Neural cell (in vitro differentiated cells): ENCODE measurements around the gene SP110. TPM values are rescaled to one million over a fixed set of nuclear protein-coding genes. Genes with fewer than 3 reads are reported as not detected.
"Not testable (repeated sequence)": the region's sequence is repeated elsewhere in the genome, so short reads cannot be mapped to it uniquely, and the experiment has no call there.

Source experiments
- H2AFZ ChIP-seq: fragments of 200-600, 300-800 bp; sonication (generic), shearing (Covaris generic); 2 replicates; pipeline ENCODE4 v1.6.0; 2014; ENCODE audit warnings: low read depth, mild to moderate bottlenecking, antibody characterized with exemption, low read length, moderate library complexity
- H3F3A ChIP-seq: fragments of 200-600 bp; shearing (Covaris generic); 2 replicates; pipeline ENCODE4 v1.6.1; 2016; ENCODE audit warnings: mild to moderate bottlenecking, moderate library complexity, mixed read lengths, antibody characterized with exemption, low read length; ENCODE audit not compliant: insufficient read depth, poor library complexity, severe bottlenecking
- H3K27ac ChIP-seq: fragments of 200-600, 300-800 bp; sonication (generic), shearing (Covaris generic); 2 replicates; pipeline ENCODE4 v1.5.1; 2014; ENCODE audit warnings: mild to moderate bottlenecking, low read length, moderate library complexity
- H3K27me3 ChIP-seq: fragments of 300-800, 200-600 bp; sonication (generic), shearing (Covaris generic); 2 replicates; pipeline ENCODE4 v1.6.0; 2014; ENCODE audit warnings: mild to moderate bottlenecking, low read depth, low read length, moderate library complexity; ENCODE audit not compliant: insufficient read depth
- H3K36me3 ChIP-seq: fragments of 300-800, 200-600 bp; sonication (generic), shearing (Covaris generic); 2 replicates; pipeline ENCODE4 v1.5.1; 2014; ENCODE audit warnings: mild to moderate bottlenecking, antibody characterized with exemption, low read length, moderate library complexity; ENCODE audit not compliant: insufficient read depth
- H3K4me2 ChIP-seq: fragments of 300-800, 200-600 bp; sonication (generic), shearing (Covaris generic); 2 replicates; pipeline ENCODE4 v1.6.0; 2014; ENCODE audit warnings: mild to moderate bottlenecking, low read length
- H3K4me3 ChIP-seq: fragments of 300-800, 200-600 bp; sonication (generic), shearing (Covaris generic); 2 replicates; pipeline ENCODE4 v1.5.1; 2014; ENCODE audit warnings: mild to moderate bottlenecking, low read length, moderate library complexity
- H3K79me2 ChIP-seq: fragments of 200-600 bp; shearing (Covaris generic); replicated peaks from 2 replicates; pipeline ENCODE4 v1.6.0; 2014; ENCODE audit warnings: mild to moderate bottlenecking, low read length, moderate library complexity; ENCODE audit not compliant: insufficient read depth
- H3K9ac ChIP-seq: fragments of 300-800, 200-600 bp; sonication (generic), shearing (Covaris generic); 2 replicates; pipeline ENCODE4 v1.6.1; 2016; ENCODE audit warnings: mild to moderate bottlenecking, low read length, mixed read lengths
- H3K9me2 ChIP-seq: fragments of 200-600 bp; shearing (Covaris generic); 2 replicates; pipeline ENCODE4 v1.6.1; 2016; ENCODE audit warnings: mild to moderate bottlenecking, low read length, mixed read lengths; ENCODE audit not compliant: insufficient read depth
- H3K9me3 ChIP-seq: fragments of 200-600, 300-800 bp; sonication (generic), shearing (Covaris generic); 2 replicates; pipeline ENCODE4 v1.6.1; 2016; ENCODE audit warnings: mild to moderate bottlenecking, mixed run types, low read length, moderate library complexity, mixed read lengths
- H4K20me1 ChIP-seq: fragments of 200-600 bp; shearing (Covaris generic); 2 replicates; pipeline ENCODE4 v1.6.1; 2016; ENCODE audit warnings: mild to moderate bottlenecking, mixed run types; ENCODE audit not compliant: insufficient read depth
- CTCF ChIP-seq: fragments of 450-650 bp; IDR thresholded peaks from 2 replicates; pipeline ENCODE4 v1.5.1; 2014; ENCODE audit warnings: antibody characterized with exemption, mild to moderate bottlenecking, moderate library complexity; ENCODE audit not compliant: poor library complexity, severe bottlenecking
- EP300 ChIP-seq: fragments of 450-650 bp; conservative IDR thresholded peaks from 2 replicates; pipeline ENCODE4 v1.6.1; 2014; ENCODE audit warnings: antibody characterized with exemption, mild to moderate bottlenecking, moderate library complexity; ENCODE audit not compliant: poor library complexity, severe bottlenecking
- EZH2 ChIP-seq: fragments of 200-600, 300-800 bp; shearing (Covaris generic), sonication (generic); IDR thresholded peaks from 2 replicates; pipeline ENCODE4 v1.6.1; 2014; ENCODE audit warnings: antibody characterized with exemption, low read length, borderline replicate concordance, mild to moderate bottlenecking; ENCODE audit not compliant: insufficient read depth, poor library complexity, severe bottlenecking
- MXI1 ChIP-seq: fragments of 450-650 bp; conservative IDR thresholded peaks from 2 replicates; pipeline ENCODE4 v1.6.1; 2014; ENCODE audit warnings: antibody characterized with exemption, mild to moderate bottlenecking; ENCODE audit not compliant: poor library complexity, severe bottlenecking
- POLR2AphosphoS5 ChIP-seq: IDR thresholded peaks from 2 replicates; pipeline ENCODE4 v1.6.1; 2012
- RAD21 ChIP-seq: fragments of 450-650 bp; conservative IDR thresholded peaks from 2 replicates; pipeline ENCODE4 v1.6.1; 2014; ENCODE audit warnings: antibody characterized with exemption, mild to moderate bottlenecking, moderate library complexity
- SMC3 ChIP-seq: fragments of 450-650 bp; conservative IDR thresholded peaks from 2 replicates; pipeline ENCODE4 v1.6.1; 2014; ENCODE audit warnings: antibody characterized with exemption, mild to moderate bottlenecking, moderate library complexity; ENCODE audit not compliant: poor library complexity
- TAF1 ChIP-seq: IDR thresholded peaks from 2 replicates; pipeline ENCODE4 v1.6.1; 2012; ENCODE audit warnings: low read depth
- polyA plus RNA-seq: library from polyadenylated mRNA; depleted of rRNA; stranded (reverse); fragments of >200 nt; gene quantifications from 2 replicates; pipeline ENCODE4 v1.2.3, GENCODE V29; 2014
- TF ChIP-seq, protein P1 (sequence below): IDR thresholded peaks from 2 replicates; pipeline ENCODE4 v1.6.1; 2012; ENCODE audit warnings: borderline replicate concordance

Gene SP110
- polyA plus RNA-seq, 1 donor from 2014 or later: not detected

DNA sequence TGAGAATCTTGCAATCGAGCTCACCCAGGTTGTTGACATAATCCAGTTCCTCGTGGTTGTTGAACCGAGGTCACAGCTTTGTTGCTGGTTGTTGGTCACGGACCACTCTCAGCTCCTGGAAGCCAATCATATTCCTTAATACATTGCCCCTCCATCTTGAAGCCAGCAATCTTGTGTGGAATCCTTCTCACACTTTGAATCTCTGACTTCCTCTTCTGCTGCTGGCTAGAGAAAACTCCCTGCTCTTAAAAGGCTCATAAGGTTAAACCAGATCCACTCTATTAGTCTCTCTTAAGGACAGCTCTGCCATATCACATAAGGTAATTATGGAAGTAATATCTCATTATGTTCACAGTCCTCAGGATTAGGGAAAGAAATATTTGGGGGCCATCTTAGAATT, 46.9 kb upstream of the SP110 start:
- Histone ChIP-seq H3K79me2 (no peaks in the 10 kb centered on the region), H3K9ac (no peak overlapping the region), H3K27ac (no peak overlapping the region), H3K27me3 (no peaks in the 10 kb centered on the region), H3K9me3 (no peaks in the 10 kb centered on the region), H4K20me1 (no peaks in the 10 kb centered on the region), H3F3A (no peaks in the 10 kb centered on the region), H2AFZ (no peak overlapping the region), H3K9me2 (no peaks in the 10 kb centered on the region), H3K4me3 (no peak overlapping the region), H3K36me3 (no peaks in the 10 kb centered on the region), H3K4me2 (no peak overlapping the region)
- TF ChIP-seq EZH2: no peak
- TF ChIP-seq TAF1: no peak
- TF ChIP-seq CTCF: no peak
- TF ChIP-seq, protein P1, sequence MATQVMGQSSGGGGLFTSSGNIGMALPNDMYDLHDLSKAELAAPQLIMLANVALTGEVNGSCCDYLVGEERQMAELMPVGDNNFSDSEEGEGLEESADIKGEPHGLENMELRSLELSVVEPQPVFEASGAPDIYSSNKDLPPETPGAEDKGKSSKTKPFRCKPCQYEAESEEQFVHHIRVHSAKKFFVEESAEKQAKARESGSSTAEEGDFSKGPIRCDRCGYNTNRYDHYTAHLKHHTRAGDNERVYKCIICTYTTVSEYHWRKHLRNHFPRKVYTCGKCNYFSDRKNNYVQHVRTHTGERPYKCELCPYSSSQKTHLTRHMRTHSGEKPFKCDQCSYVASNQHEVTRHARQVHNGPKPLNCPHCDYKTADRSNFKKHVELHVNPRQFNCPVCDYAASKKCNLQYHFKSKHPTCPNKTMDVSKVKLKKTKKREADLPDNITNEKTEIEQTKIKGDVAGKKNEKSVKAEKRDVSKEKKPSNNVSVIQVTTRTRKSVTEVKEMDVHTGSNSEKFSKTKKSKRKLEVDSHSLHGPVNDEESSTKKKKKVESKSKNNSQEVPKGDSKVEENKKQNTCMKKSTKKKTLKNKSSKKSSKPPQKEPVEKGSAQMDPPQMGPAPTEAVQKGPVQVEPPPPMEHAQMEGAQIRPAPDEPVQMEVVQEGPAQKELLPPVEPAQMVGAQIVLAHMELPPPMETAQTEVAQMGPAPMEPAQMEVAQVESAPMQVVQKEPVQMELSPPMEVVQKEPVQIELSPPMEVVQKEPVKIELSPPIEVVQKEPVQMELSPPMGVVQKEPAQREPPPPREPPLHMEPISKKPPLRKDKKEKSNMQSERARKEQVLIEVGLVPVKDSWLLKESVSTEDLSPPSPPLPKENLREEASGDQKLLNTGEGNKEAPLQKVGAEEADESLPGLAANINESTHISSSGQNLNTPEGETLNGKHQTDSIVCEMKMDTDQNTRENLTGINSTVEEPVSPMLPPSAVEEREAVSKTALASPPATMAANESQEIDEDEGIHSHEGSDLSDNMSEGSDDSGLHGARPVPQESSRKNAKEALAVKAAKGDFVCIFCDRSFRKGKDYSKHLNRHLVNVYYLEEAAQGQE: no peak
- TF ChIP-seq RAD21: no peak
- TF ChIP-seq SMC3: no peak
- no peak for TF ChIP-seq MXI1
- TF ChIP-seq EP300: no peak
- no peak for TF ChIP-seq POLR2AphosphoS5

GRCh38 chr2:230264945-230265344, 45.2 kb upstream of the SP110 start:
- H3K9me2 ChIP-seq, H3K27me3 ChIP-seq, H4K20me1 ChIP-seq, H3K27ac ChIP-seq, H3F3A ChIP-seq, H3K9me3 ChIP-seq, H3K9ac ChIP-seq, H3K4me3 ChIP-seq, H3K79me2 ChIP-seq, H3K36me3 ChIP-seq, H2AFZ ChIP-seq, H3K4me2 ChIP-seq: not testable (repeated sequence)

DNA sequence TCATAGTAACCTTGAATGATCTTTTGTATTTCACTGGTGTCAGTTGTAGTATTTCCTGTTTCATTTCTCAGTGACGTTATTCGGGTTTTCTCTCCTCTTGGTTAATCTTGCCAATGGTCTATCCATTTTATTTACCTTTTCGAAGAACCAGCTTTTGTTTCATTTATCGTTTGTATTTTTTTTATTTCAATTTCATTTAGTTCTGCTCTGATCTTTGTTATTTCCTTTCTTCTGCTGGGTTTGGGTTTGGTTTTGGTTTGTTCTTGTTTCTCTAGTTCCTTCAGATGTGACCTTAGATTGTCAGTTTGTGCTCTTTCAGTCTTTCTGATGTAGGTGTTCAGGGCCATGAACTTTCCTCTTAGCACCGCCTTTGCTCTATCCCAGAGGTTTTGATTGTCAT, 42.5 kb upstream of the SP110 start:
- Histone ChIP-seq H3K9me2 (no peaks in the 10 kb centered on the region), H3K27ac (no peak overlapping the region), H3K4me2 (no peak overlapping the region), H3K4me3 (no peak overlapping the region), H4K20me1 (no peaks in the 10 kb centered on the region), H2AFZ (no peak overlapping the region), H3K36me3 (no peaks in the 10 kb centered on the region), H3K79me2 (no peaks in the 10 kb centered on the region), H3K27me3 (no peaks in the 10 kb centered on the region), H3F3A (no peaks in the 10 kb centered on the region), H3K9ac (no peak overlapping the region), H3K9me3 (no peaks in the 10 kb centered on the region)
- TF ChIP-seq EP300: no peak
- TF ChIP-seq SMC3: no peak
- TF ChIP-seq CTCF: no peak
- TF ChIP-seq, protein P1: no peak
- no peak for TF ChIP-seq RAD21
- TF ChIP-seq MXI1: no peak
- no peak for TF ChIP-seq EZH2
- no peak for TF ChIP-seq TAF1
- TF ChIP-seq POLR2AphosphoS5: no peak
